Dendritic cell treated with granulocyte-macrophage colony-stimulating factor and Interleukin-4, amounts not matched to agents 40 ng/mL and 50 ng/mL, for 4 days (primary cell): Measurements from ENCODE around the gene SGTA.
A peak's percentile ranks its signal among the peaks of the same experiment; 100 is the strongest.
"Not testable (repeated sequence)": the region's sequence is repeated elsewhere in the genome, so short reads cannot be mapped to it uniquely, and the experiment has no call there.

Experiments
- H3K27ac Mint-ChIP-seq: one replicate; pipeline ENCODE4 v1.8.0; 2022; ENCODE audit warnings: mild to moderate bottlenecking, mixed read lengths
- H3K27me3 Mint-ChIP-seq: one replicate; pipeline ENCODE4 v1.8.0; 2022; ENCODE audit warnings: mild to moderate bottlenecking, mixed read lengths
- H3K36me3 Mint-ChIP-seq: one replicate; pipeline ENCODE4 v1.8.0; 2022; ENCODE audit warnings: low read depth, mixed read lengths
- H3K4me1 Mint-ChIP-seq: one replicate; pipeline ENCODE4 v1.8.0; 2022; ENCODE audit warnings: low read depth, mixed read lengths
- H3K4me3 Mint-ChIP-seq: one replicate; pipeline ENCODE4 v1.8.0; 2022; ENCODE audit warnings: mild to moderate bottlenecking, moderate library complexity, mixed read lengths
- H3K9me3 Mint-ChIP-seq: one replicate; pipeline ENCODE4 v1.8.0; 2022; ENCODE audit warnings: mixed read lengths
- intact Hi-C: fragments of 100-400 bp; cut with micrococcal nuclease; formaldehyde crosslinking; loops from one replicate; pipeline ENCODE4 v1.15.0; 2022

Gene SGTA

DNA sequence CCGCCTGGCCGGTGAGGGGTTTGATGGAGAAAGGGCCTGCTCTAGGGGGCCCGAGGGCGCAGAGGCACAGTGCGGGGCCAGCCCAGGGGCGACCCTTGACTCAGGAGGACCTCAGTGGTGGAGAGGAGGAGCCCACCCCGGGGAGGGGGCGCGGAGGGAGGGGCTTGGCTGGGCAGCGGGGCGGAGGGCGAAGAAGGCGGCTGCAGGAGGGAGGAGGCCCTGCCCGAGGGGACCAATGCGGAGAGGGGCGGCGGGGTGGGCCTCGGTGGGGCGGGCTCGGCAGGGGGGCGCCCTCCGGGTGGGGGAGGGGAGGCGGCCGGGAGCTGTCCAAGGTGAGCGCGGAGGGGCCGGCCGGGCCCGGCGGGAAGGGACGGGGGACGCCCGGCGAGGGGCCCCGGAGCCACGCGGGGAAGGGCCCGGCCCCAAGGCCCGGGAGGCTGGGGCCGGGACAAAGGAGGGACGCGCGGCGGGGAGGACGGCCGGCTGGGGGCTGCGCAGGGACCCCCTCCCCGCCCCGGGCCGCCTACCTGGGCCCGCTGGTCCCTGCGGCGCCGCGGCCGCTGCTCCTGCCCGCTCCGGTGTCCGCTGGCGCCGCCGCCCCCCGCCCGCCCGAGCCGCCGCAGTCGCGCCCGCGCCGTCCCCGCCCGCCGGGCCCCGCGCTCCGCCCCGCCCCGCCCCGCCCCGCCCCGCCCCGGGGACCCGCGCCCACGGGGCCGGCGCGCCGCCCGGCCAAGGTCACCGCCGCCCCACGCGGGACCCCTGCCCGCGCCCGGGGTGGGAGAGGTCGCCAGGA is 62.1 kb downstream of the SGTA start, which contains the start of gene DIRAS1:
Gene DIRAS1 (minus strand): TSS at position 596 of the 793 bp plus-strand sequence. CDS start 3,566 bp downstream, outside the sequence.
- Mint-ChIP-seq H3K9me3 (peaks cover 3% of the 10 kb centered on the region), H3K27ac (peak within 1 kb of the TSS; percentile 22), H3K36me3 (no peaks in the 10 kb centered on the region), H3K4me1 (peaks cover 14% of the 10 kb centered on the region), H3K4me3 (peak within 1 kb of the TSS; percentile 63), H3K27me3 (peaks cover 64% of the 10 kb centered on the region)
- intact Hi-C loops: no loop called here

- no peaks in the 10 kb centered on the region for H3K36me3 Mint-ChIP-seq
- H3K4me3 Mint-ChIP-seq: peak overlapping the region; percentile 63
- intact Hi-C loops: no loop called here
- peaks cover 14% of the 10 kb centered on the region for H3K4me1 Mint-ChIP-seq
- H3K27ac Mint-ChIP-seq: no peak overlapping the region
- peaks cover 65% of the 10 kb centered on the region for H3K27me3 Mint-ChIP-seq
- peaks cover 11% of the 10 kb centered on the region for H3K9me3 Mint-ChIP-seq
Measured at GRCh38 chr19:2719920-2720776, 62.9 kb downstream of the SGTA start.

DNA sequence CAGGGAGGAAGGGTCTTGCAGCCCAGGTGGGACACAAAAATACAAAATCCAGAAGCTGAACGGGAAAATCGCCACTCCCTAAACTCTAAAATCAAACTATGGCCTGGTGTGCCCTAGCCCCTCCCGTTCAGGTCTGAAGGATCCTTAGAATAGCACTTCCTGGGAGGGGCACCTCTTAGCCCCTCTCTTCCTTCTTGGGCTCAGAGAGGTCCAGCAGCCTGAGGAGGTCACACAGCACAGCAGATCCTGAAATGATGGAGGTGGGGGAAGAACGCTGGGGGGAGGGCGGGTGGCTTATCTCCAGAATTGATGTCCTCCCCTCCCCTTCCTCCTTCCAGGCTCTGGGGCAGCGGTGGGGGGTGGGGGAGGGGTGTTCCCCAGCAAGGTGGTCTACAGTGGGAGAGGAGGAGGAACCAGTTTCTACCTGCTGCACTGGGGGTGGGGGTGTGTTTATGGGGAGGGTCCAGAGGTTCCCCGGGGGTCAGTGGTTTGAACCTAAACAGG is 63.8 kb downstream of the SGTA start:
- H3K36me3 Mint-ChIP-seq: no peaks in the 10 kb centered on the region
- H3K27me3 Mint-ChIP-seq: peaks cover 63% of the 10 kb centered on the region
- peaks cover 16% of the 10 kb centered on the region for H3K9me3 Mint-ChIP-seq

GRCh38 chr19:2717638-2718541 is 65.2 kb downstream of the SGTA start:
- H3K9me3 Mint-ChIP-seq: peaks cover 16% of the 10 kb centered on the region

More for the DNA sequence above, 63.8 kb downstream of the SGTA start:
- no peak overlapping the region for H3K4me3 Mint-ChIP-seq
- no peak overlapping the region for H3K27ac Mint-ChIP-seq
- H3K4me1 Mint-ChIP-seq: peaks cover 14% of the 10 kb centered on the region
- intact Hi-C loops: no loop called here

GRCh38 chr19:2716722-2717637 is 66.1 kb downstream of the SGTA start:
- Mint-ChIP-seq H3K4me1 (peaks cover 8% of the 10 kb centered on the region), H3K27ac (peak overlapping the region; percentile 24), H3K36me3 (no peaks in the 10 kb centered on the region), H3K4me3 (no peak overlapping the region), H3K9me3 (peaks cover 16% of the 10 kb centered on the region), H3K27me3 (peaks cover 56% of the 10 kb centered on the region)
- intact Hi-C loops: no loop called here

More at GRCh38 chr19:2717638-2718541, 65.2 kb downstream of the SGTA start:
- H3K36me3 Mint-ChIP-seq: no peaks in the 10 kb centered on the region
- H3K4me1 Mint-ChIP-seq: peaks cover 12% of the 10 kb centered on the region
- H3K4me3 Mint-ChIP-seq: no peak overlapping the region
- intact Hi-C loops: no loop called here
- H3K27ac Mint-ChIP-seq: no peak overlapping the region
- H3K27me3 Mint-ChIP-seq: peaks cover 57% of the 10 kb centered on the region

DNA sequence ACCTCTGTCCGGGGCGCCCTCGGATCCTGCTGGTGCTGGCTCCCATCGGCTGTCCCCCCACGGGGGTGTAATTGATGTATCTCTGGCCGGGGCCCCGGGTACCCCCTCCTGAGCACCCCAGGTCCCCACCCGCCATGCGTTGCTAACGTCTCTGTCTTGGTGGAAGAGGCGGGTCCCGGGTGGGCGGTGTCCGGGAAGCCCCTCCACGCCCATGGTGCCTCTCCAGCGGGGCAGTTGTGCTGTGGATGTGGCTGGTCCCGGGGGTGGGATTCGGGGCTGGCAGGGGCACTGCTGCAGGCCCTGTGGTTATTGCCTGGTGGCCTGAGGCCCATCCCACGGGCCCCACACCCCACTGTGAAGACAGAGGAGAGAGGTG is 66.8 kb downstream of the SGTA start:
- no peaks in the 10 kb centered on the region for H3K36me3 Mint-ChIP-seq
- no peak overlapping the region for H3K4me3 Mint-ChIP-seq
- H3K4me1 Mint-ChIP-seq: peaks cover 12% of the 10 kb centered on the region
- H3K27me3 Mint-ChIP-seq: peaks cover 56% of the 10 kb centered on the region
- peaks cover 16% of the 10 kb centered on the region for H3K9me3 Mint-ChIP-seq
- intact Hi-C loops: no loop called here
- peak overlapping the region; percentile 24 for H3K27ac Mint-ChIP-seq

GRCh38 chr19:2715470-2716274 is 67.4 kb downstream of the SGTA start:
- Mint-ChIP-seq H3K27ac (no peak overlapping the region), H3K4me3 (no peak overlapping the region), H3K36me3 (no peaks in the 10 kb centered on the region), H3K9me3 (peaks cover 16% of the 10 kb centered on the region), H3K4me1 (peaks cover 18% of the 10 kb centered on the region), H3K27me3 (peaks cover 60% of the 10 kb centered on the region)
- intact Hi-C loops: no loop called here

DNA sequence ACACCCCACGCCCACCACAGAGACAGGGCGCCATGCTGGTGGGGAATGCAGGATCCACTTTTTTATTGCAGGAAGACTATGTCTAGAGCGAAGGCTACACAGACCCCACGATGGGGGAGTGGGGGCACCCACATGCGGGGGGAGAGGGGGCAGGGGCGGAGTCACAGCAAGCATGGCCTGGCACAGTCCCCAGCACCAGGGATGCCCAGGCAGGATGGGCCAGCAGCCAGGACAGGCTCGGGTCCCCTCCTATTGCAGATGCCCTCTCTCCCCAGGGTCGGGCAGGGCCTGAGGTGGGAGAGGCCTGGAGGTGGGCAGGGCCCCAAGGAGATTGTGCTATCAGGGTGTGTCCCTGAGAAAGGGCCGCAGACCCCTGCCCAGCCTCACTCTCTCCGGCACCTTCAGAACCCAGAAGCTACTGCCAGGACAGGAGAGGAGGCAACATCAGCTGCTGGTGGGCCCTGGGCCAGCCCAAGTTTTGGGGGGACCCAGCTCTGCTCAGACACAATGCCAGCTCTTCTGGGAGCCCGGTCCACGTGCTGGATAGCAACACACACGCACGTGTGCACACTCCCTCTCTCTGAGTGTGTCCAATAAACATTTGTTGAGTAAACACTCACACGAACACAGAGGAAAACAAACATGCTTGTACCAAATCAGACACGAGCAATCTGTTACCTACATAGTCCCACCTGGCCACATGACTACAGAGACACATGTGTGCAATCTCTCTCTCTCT is 68.4 kb downstream of the SGTA start:
- intact Hi-C loops: no loop called here
- no peak overlapping the region for H3K4me3 Mint-ChIP-seq
- H3K36me3 Mint-ChIP-seq: no peaks in the 10 kb centered on the region
- peaks cover 13% of the 10 kb centered on the region for H3K4me1 Mint-ChIP-seq
- peaks cover 50% of the 10 kb centered on the region for H3K27me3 Mint-ChIP-seq
- H3K27ac Mint-ChIP-seq: no peak overlapping the region
- H3K9me3 Mint-ChIP-seq: peaks cover 16% of the 10 kb centered on the region

- intact Hi-C loops, H3K36me3 Mint-ChIP-seq, H3K4me3 Mint-ChIP-seq, H3K27ac Mint-ChIP-seq: not testable (repeated sequence)
- H3K4me1 Mint-ChIP-seq: peaks cover 11% of the 10 kb centered on the region
- peaks cover 44% of the 10 kb centered on the region for H3K27me3 Mint-ChIP-seq
- H3K9me3 Mint-ChIP-seq: peaks cover 16% of the 10 kb centered on the region
Measured at GRCh38 chr19:2714102-2714501, 69.0 kb downstream of the SGTA start.

DNA sequence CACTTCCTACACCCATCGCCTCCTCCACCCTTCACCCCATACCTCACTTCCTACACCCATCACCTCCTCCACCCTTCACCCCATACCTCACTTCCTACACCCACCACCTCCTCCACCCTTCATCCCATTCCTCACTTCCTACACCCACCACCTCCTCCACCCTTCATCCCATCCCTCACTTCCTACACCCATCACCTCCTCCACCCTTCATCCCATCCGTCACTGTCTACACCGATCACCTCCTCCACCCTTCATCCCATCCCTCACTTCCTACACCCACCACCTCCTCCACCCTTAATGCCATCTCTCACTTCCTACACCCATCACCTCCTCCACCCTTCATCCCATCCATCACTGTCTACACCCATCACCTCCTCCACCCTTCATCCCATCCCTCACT is 69.9 kb downstream of the SGTA start:
- H3K4me3 Mint-ChIP-seq, H3K27ac Mint-ChIP-seq, intact Hi-C loops, H3K36me3 Mint-ChIP-seq: not testable (repeated sequence)
- peaks cover 36% of the 10 kb centered on the region for H3K27me3 Mint-ChIP-seq
- peaks cover 16% of the 10 kb centered on the region for H3K9me3 Mint-ChIP-seq
- H3K4me1 Mint-ChIP-seq: peaks cover 11% of the 10 kb centered on the region

GRCh38 chr19:2711875-2712205 is 71.2 kb downstream of the SGTA start:
- Mint-ChIP-seq H3K36me3 (no peaks in the 10 kb centered on the region), H3K27ac (no peak overlapping the region)

More at GRCh38 chr19:2711875-2712205, 71.2 kb downstream of the SGTA start:
- intact Hi-C loops: no loop called here
- Mint-ChIP-seq H3K4me1 (peaks cover 11% of the 10 kb centered on the region), H3K27me3 (peaks cover 27% of the 10 kb centered on the region), H3K9me3 (peaks cover 16% of the 10 kb centered on the region), H3K4me3 (no peak overlapping the region)
